GM19397 (cell line): ENCODE measurements around the gene PROSER3.

Experiments used
- ATAC-seq: cut with Tn5 transposase; IDR thresholded peaks from one replicate; pipeline ENCODE4 v1.9.1; 2021; ENCODE audit warnings: mild to moderate bottlenecking, moderate library complexity; ENCODE audit not compliant: unreplicated experiment

PROSER3 gene

GRCh38 chr19:35757749-35758608 is at the start of gene PROSER3:
Gene PROSER3 (plus strand): TSS chr19:35758176. CDS start chr19:35758216, 40 bp downstream.
- peak; percentile 93 for ATAC-seq

GRCh38 chr19:35708391-35708790 is 49.6 kb upstream of the PROSER3 start:
- no peak for ATAC-seq

- peak; percentile 33 for ATAC-seq
Measured at GRCh38 chr19:35710784-35711723, 46.9 kb upstream of the PROSER3 start.

GRCh38 chr19:35712567-35713505 is 45.1 kb upstream of the PROSER3 start:
- no peak for ATAC-seq

GRCh38 chr19:35713506-35713850 is 44.5 kb upstream of the PROSER3 start:
- no peak for ATAC-seq

- ATAC-seq, result no peak
Measured at GRCh38 chr19:35713904-35714495, 44.0 kb upstream of the PROSER3 start.

GRCh38 chr19:35714601-35715354 is 43.2 kb upstream of the PROSER3 start:
- ATAC-seq, result no peak

GRCh38 chr19:35715355-35715809 is 42.6 kb upstream of the PROSER3 start:
- ATAC-seq, result no peak

- ATAC-seq, result no peak
Measured at GRCh38 chr19:35715981-35716800, 41.8 kb upstream of the PROSER3 start.

- peak; percentile 62 for ATAC-seq
Measured at GRCh38 chr19:35716801-35717664, 40.9 kb upstream of the PROSER3 start.

- no peak for ATAC-seq
Measured at GRCh38 chr19:35717665-35718344, 40.2 kb upstream of the PROSER3 start, which contains the start of gene KMT2B. Gene KMT2B (plus strand): TSS chr19:35718003. CDS start chr19:35718019, 16 bp downstream.

- ATAC-seq, result peak; percentile 5
Measured at GRCh38 chr19:35718345-35719041, 39.5 kb upstream of the PROSER3 start.

GRCh38 chr19:35719402-35720162 is 38.4 kb upstream of the PROSER3 start:
- no peak for ATAC-seq

- no peak for ATAC-seq
Measured at GRCh38 chr19:35720163-35720524, 37.8 kb upstream of the PROSER3 start.

- ATAC-seq, result no peak
Measured at GRCh38 chr19:35720648-35721047, 37.3 kb upstream of the PROSER3 start.

- no peak for ATAC-seq
Measured at GRCh38 chr19:35721374-35721773, 36.6 kb upstream of the PROSER3 start.
